HG02678 (cell line): ENCODE measurements around the gene NECAP2.
"Not testable (repeated sequence)": the region's sequence is repeated elsewhere in the genome, so short reads cannot be mapped to it uniquely, and the experiment has no call there.

Source experiments
- ATAC-seq: cut with Tn5 transposase; IDR thresholded peaks from one replicate; pipeline ENCODE4 v1.9.1; 2021; ENCODE audit warnings: mild to moderate bottlenecking, moderate library complexity; ENCODE audit not compliant: unreplicated experiment

Gene NECAP2

DNA sequence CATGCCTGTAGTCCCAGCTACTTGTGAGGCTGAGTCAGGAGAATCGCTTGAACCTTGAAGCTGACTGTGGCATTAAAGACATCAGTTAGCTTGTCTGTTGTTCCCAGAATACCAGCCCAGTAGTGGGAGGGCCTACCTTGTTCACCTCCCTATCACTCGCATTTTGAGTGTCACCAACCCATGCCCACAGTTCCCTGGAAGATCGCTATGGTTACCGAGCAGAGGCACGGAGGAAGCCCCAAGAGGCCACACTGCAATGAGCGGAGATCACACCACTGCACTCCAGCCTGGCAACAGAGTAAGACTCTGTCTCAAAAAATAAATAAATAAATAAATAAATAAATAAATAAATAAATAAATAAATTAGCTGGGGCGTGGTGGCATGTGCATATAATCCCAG is 52.4 kb downstream of the NECAP2 start:
- ATAC-seq, result not testable (repeated sequence)

DNA sequence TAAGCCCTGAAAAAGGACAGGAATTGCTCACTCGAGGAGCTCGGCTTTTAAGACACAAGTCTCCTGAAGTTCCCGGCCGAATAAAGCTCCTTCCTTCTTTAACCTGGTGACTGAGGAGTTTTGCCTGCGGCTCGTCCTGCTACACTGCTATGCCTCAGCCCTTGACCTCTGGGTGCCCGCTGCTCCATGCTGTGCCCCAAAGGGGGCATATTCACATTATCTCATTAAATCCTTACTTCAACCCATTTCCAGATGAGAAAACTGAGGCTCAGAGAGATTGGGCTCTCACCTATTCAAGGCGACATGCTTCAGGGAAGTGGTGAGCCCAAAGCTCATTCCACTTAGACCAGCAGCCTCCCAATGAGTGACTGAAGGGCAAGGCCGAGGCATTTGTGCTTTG is 53.2 kb downstream of the NECAP2 start:
- not testable (repeated sequence) for ATAC-seq

DNA sequence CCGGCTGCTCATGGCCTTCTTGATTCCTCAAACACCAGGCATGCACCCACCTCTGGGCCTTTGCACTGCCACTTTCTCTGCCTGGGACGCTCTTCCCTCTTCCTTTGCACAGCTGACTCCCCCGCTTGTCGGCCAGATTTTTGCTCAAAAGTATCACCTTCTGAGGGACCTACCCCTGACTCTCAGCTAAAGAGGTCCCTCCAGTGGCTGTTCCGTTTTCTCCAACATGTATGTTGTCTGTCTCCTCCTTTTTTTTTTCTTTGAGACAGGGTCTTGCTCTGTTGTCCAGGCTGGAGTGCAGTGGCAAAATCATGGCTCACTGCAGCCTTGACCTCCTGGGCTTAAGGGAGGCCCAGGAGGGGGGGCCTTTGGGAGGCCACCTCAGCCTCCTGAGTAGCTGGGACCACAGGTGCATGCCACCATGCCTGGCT is 57.0 kb downstream of the NECAP2 start:
- ATAC-seq, result not testable (repeated sequence)

DNA sequence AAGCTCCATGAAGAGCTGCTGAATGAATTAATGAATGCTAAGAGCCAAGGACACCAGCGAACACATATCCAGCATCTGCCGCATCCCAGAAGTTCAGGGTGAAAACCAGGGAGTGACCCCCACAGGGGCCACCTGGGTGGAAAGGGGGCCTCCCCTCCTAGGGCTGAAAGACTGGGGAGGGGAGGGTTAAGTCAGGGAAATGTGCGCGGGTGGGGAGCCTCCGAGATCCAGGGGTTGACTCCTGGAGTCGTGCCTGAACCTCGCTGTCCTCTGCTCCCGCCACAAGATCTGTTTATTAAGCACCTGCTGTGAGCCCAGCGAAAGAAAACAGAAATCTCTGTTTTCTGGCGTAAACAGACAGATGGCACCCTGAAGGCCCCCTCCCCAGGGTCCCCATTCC is 57.5 kb downstream of the NECAP2 start:
- not testable (repeated sequence) for ATAC-seq

DNA sequence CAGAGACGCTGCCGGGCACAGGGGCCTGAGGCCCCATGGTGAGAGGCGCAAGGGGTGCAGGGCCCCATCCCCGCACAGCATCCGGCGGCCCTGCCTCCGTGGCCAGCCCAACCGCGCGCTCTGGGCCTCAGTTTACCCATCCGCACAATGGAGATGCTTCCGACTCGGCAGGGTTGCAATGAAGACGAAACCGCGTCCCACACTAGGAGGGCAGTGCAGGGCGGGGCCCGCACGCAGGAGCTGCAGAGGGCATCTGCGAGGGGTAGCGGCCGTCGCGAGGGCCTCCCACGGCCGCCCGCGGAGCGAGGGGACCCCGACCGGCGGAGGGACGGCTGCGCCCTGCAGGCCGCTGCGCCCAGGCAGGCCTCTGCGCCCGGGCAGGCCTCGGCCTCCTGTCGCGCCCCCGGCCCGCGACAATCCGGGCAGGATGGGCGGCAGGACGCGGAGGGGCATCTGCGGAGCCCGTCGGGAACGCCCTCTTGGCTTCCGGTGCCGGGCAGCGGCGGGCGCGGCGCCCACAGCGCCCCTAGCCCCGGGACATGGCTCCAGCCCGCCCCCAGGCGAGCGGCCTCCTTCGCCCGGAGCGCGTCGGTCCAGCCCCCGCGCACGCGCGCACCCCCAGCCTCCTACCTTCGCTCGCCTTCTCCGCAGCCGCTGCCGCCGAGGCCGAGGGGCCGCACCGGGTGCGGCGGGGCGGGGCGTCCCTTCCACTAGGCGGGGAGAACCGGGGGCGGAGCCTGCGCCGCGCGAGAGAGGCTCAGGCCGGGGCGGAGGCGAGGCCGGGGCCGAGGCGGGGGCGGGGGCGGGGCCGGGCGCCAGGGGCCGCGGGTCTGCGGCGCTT is 58.3 kb downstream of the NECAP2 start:
- ATAC-seq, result peak; percentile 84

DNA sequence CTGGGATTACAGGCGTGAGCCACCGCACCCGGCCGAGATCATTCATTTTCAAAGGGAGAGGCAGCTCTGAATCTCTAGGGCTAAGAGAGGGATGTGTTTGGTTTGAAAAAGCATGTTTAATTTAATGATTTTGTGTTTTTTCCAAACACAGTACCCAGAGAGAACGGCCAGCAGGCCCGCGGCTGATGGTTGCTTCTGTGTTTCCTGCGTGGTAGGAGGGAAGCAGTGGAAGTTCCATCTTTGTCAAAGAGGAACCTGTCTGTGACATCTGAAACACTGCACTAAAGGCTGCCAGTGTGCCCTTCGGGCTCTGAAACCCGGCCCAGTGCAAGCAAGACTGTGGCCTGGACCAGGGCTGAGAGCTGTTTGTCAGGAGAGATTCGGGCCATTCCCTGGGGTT is 59.9 kb downstream of the NECAP2 start:
- ATAC-seq, result not testable (repeated sequence)

DNA sequence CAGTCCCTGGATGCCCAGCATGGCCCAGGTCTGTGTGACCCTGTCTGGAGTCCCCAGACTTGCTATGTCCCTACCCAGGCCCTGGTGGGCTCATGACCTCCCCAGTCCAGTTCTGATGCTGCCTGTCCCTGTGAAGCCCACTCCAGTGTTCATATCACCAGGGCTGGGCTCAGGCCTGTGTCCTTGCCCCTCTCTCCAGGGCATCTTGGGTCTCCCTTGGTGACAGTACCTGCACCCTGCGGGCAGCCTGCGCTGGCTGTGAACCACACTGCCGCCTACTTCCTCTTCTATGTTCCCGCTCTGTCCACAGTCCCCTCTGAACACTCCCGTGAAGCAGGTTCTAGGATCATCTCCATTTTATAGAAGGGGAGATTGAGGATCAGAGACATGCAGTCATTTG is 60.5 kb downstream of the NECAP2 start:
- not testable (repeated sequence) for ATAC-seq

DNA sequence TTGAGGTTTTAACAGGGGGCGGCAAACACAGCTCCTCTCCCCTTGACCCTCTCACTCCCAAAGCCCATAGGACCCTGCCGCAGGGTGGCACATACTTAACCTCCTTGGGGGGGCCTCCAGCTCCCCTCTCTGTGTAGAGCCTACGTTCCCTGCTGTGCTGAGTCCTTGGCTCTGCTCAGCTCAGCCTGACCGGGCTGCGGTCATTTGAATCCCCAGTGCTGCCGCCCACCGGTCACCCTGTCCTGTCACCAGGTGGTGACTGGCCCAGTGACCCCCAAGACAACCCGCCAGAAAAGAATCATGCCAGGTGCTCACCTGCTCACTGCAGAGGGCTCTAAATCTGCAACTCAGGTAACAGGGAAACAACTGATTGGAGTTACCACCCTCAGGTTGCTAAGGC is 60.9 kb downstream of the NECAP2 start:
- not testable (repeated sequence) for ATAC-seq

DNA sequence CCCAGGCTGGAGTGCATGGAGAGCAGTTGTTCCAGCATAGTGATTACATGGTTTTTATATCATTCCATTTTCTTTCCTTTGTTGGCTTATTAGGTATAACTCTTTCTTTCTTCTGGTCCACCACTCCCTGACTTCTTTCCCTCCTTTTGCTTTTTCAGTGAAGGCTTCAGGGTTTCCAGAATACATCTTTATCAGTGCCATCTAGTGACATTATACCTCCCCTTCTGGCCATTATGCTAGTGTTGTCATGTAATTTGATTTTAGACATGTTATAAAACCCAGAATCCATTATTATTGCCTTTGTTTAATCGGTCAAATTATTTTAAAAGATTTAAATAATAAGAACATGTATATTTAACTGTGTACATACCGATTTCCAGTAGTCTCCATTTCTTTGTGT is 63.0 kb downstream of the NECAP2 start:
- ATAC-seq, result no peak

DNA sequence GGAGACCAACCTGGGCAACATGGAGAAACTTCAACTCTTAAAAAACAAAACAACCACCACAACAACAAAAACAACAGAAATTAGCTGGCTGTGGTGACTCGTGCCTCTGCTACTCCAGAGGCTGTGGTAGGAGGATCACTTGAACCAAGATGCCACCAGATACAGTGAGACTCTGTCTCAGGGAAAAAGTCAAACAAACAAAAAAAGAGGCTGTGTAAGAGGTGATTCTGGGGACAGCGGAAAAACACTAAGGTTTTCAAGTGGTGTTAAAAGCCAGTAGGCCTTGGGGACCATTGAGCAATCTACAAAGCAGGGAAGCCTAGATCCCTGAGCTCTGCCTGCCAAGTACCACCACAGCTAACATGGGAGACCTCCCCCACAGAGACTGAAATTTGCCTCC is 65.3 kb downstream of the NECAP2 start:
- not testable (repeated sequence) for ATAC-seq

DNA sequence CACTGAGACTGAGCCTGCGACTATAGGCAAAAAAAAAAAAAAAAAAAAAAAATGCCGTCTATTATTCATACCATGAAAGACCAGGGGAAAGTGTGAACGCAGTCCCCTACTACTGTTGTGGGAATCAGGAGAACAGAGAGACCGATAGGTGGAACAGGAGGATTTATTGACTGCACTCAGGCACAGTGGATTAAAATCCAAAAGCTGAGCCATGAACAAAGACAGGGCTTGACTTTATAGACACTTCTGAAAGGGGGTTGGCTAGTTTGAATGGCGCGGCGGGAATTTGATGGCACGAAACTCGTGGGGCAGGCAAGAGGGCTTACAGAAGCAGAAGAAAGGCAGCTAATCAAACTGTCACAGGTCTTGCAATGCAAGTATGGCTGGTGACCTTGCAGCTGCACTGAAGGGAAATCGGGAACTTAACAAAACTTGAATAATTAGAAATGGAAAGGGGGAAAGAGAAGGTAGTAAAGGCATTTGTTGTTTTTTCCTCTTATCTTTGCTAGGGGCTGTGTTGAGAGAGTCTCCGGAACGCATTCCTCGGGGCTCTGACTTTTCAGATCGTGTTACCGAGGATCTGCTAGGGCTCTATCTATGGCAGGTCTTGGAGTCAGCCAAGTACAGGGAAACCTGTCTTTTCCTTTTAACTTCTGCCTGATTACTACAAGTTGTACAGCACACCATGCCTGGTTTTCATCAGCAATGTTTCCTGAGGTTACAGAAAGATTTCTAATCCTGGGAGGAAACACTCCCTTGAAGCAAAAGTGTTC is 66.0 kb downstream of the NECAP2 start:
- ATAC-seq, result not testable (repeated sequence)

DNA sequence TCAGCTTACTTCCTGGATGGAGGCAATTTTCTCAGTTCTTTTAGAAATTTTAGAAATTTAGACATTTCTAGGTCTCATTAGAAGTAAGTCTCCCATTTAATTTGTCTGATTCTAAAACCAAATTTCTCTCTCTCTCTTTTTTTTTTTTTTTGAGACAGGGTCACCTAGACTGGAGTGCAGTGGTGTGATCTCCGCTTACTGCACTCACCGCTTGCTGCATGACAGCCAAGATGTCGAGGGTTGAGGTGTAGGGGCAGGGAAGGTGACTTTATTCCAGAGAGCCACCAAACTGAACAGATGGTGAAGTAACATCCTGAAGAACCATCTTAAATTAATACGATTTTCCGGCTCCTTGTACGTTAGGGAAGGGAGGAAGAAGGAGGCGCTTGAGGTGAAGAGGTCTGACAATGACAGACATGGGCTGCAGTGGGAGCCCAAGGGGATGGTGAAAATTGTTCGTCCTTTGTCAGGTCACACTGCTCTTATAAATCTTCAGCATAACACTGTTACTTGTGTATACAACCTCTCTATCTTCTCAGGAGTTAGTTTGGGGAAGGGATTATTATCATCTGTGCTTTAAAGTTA is 68.4 kb downstream of the NECAP2 start:
- ATAC-seq, result not testable (repeated sequence)
